Skin epidermis (tissue), 12 donors: Measurements from ENCODE around the gene GTPBP10.
"Not testable (repeated sequence)": the region's sequence is repeated elsewhere in the genome, so short reads cannot be mapped to it uniquely, and the experiment has no call there.

Experiments used
- H3K27ac ChIP-seq, 21 experiments: fragments of 200-600 bp; sonication (generic) in 11 of 21; one replicate each; pipeline ENCODE4 v1.5.0; 2020; ENCODE audit warnings: mild to moderate bottlenecking in 3 of 21, inconsistent platforms in 2 of 21, moderate library complexity in 2 of 21
- H3K4me3 ChIP-seq, 7 experiments: fragments of 200-600 bp; sonication (generic) in 2 of 7; one replicate each; pipeline ENCODE4 v1.5.0; 2020; ENCODE audit warnings: inconsistent platforms in 2 of 7, mild to moderate bottlenecking in 2 of 7, moderate library complexity in 1 of 7

Gene GTPBP10

DNA sequence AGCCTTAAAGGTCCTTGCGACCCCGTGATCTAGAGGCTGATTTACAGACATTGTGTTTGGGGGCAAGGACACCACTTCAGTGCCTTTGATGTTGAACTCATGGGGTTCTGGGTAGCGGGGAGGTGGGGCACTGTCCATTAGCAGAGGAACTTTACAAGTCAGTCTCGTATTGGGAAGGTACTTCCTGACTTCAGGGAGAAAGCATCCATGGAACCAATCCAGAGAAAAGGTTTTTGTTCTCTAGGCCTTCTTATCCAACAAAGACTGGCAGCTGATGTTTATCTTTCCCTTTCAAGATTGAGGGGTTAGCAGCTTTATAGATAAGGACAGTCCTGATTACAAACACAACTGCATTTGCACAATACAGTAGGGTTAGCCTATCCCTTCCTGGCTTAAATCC, 2.8 kb downstream of the GTPBP10 start:
- Histone ChIP-seq H3K4me3 (no peak overlapping the region), H3K27ac (no peak overlapping the region)

- not testable (repeated sequence) for H3K27ac ChIP-seq, H3K4me3 ChIP-seq
Measured at GRCh38 chr7:90350032-90350431, 3.5 kb downstream of the GTPBP10 start.

DNA sequence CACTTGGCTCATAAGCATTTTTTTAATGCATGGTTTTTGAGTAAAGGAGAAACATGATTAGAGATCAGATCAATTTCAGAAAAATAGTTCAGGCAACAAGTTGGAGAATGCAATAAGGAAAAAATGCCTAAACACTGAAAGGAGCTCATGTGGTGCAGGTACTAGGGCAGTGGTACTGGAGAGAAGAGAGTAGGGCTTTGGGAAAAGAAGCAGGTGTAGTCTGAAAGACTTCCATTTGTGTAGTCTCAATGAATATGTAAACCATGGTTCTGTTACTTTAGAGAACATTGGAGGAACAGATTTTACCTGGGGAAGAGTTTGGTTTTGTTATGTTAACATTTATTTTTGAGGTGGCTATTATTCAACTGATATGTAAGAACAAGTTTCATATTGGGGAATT, 5.5 kb downstream of the GTPBP10 start:
- Histone ChIP-seq H3K27ac (no peak overlapping the region), H3K4me3 (no peak overlapping the region)

GRCh38 chr7:90383422-90383821, 36.9 kb downstream of the GTPBP10 start:
- no peak overlapping the region for H3K27ac ChIP-seq
- no peak overlapping the region for H3K4me3 ChIP-seq

GRCh38 chr7:90383861-90384260, 37.3 kb downstream of the GTPBP10 start:
- H3K27ac ChIP-seq = no peak overlapping the region
- no peak overlapping the region for H3K4me3 ChIP-seq

DNA sequence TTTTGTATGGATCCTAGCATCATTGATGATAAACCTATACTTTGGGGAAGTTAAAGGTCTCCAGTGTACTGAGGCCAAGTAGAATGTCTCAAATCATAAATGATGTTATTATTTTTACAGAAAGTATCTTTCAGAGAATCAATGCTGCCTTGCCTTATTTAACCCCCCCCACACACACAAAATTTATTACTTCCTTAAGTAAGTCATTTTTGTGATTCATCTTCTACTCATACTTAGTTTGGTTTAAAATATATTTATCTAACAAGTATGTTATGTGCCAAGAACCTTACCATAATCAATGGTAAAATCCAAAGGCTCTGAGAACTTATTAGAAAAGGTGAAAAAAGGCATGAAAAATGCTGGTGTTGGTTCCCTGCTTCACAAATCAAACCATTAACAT, 37.9 kb downstream of the GTPBP10 start:
- no peak overlapping the region for H3K4me3 ChIP-seq
- H3K27ac ChIP-seq = no peak overlapping the region

- Histone ChIP-seq H3K27ac (no peak overlapping the region), H3K4me3 (no peak overlapping the region)
Measured at GRCh38 chr7:90387470-90388240, 41.1 kb downstream of the GTPBP10 start.

GRCh38 chr7:90390926-90391325, 44.4 kb downstream of the GTPBP10 start:
- Histone ChIP-seq H3K4me3 (no peak overlapping the region), H3K27ac (no peak overlapping the region)

DNA sequence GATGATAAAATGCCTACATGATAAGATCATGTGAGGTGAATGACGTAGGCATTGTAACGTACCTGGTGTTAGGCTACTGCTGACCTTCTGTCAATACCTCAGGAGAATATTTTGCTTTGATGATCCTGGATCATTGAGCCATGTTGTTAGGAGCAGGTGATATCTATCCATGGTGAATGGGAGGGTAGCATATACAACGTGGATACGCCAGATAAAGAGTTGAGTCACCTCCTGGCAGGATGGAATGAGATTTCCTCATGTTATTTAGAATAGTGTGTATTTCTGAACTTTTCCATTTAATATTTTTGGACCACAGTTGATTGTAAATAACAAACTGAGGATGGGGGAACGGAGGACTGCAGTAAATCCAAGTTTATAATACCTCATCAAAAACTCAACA, 45.0 kb downstream of the GTPBP10 start:
- Histone ChIP-seq H3K27ac (no peak overlapping the region), H3K4me3 (no peak overlapping the region)

DNA sequence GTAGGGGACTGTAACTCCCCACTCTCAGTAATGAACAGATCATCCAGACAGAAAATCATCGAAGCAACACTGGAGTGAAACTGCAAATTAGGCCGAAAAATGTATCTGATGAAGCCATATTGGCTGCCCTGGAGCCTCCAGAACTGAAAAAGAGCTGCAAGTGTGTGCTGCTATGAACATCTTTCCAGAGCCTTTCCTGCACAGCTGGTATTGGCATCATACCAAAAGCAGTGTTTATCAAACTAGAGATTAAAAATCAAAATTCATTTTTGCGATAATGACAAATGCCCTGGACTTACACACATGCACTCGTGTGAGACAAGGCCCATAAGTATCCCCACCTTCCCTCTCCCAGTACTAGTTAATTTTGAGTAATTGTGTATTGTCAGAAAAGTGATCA, 49.9 kb downstream of the GTPBP10 start:
- Histone ChIP-seq H3K27ac (no peak overlapping the region), H3K4me3 (no peak overlapping the region)

DNA sequence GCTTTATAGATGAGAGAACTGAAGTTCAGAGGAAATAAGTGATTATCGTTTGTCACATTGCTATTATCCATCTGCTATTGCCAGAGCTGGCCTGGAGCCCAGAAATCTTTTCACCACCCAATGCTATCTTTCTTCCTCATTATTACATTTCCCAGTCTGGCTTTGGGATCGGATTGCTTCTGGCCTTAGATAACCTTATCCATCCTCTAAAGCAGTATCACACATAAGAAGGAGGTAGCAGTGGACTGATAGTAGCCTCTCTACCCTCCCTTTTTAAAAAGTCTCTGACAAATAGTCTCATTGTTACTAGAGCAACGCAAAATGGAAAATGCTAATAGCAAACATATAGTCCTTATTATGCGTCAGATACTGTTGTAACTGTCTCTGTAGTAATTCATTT, 55.5 kb downstream of the GTPBP10 start:
- no peak overlapping the region for H3K4me3 ChIP-seq
- H3K27ac ChIP-seq = peak overlapping the region in 2 of 21 experiments; percentile 12 to 83

GRCh38 chr7:90402785-90403173, 56.3 kb downstream of the GTPBP10 start:
- H3K4me3 ChIP-seq = peak overlapping the region; percentile 55 to 72 (median 59)
- H3K27ac ChIP-seq = peak overlapping the region in 17 of 21 experiments; percentile 66 to 90 (median 83)

DNA sequence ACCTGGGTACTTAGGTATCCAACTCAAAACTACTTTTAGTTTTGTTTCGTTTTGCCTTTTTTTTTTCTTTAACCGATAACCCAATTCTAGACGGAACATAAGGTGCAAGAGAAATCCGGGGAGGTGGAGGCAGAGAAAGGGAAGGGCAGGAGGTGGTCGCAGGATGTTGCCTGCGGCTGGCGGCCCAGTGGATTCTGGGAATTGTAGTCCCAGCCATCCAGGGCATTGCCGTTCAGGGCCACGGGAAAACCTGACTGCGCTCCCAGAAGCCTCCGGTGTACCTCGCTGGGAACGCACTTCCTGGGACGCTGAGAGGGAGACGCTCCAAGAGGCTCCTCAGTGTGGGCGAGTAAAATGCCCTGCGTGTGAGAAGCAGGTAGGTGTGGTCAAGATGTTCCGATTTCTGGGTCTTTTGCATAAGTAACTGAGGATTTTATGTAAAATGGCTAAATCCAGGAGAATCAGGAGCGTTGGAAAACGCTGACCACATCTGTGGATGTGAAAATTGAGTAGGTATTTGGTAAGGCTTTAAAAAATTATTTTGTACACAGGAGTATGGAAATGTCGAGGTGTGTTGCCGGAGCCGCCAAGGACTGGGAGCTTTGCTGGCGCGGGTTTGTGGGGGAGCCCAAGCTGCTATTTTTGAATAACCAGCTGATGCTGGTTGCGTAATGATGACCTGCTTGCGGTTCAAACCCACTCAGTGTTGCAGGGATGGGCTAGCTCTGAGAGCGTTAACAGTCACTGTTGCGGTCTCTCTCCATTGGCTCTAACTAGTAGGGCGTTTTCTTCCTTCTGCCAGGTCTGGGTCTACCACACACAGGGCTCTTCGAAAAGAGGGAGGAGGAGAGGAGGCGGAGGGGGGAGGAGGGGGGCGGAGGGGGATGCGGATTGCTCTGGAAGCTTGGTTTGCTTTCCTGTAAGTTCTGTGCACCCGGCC, 56.9 kb downstream of the GTPBP10 start, which contains the start of gene CLDN12:
Gene CLDN12 (plus strand): TSS at position 288 of the 940 bp plus-strand sequence. CDS start 9,216 bp downstream, outside the sequence.
- Histone ChIP-seq H3K27ac (peak within 1 kb of the TSS in 20 of 21 experiments; percentile 2 to 90 (median 80)), H3K4me3 (peak within 1 kb of the TSS; percentile 55 to 72 (median 59))

DNA sequence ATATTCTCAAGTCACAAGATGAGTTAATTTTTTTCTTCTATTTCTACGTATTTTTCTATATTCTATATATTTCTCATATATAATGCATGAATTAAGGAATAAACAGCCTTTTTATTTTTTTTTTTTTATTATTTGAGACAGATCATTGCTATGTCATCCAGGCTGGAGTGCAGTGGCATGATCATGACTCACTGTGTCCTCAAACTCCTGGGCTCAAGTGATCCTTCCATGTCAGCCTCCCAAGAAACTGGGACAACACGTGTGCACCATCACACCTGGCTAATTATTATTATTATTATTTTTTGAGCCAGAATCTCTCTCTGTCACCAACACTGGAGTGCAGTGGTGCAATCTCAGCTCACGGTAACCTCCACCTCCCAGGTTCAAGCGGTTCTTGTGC, 58.3 kb downstream of the GTPBP10 start:
- Histone ChIP-seq H3K4me3 (no peak overlapping the region), H3K27ac (peak overlapping the region in 5 of 21 experiments; percentile 13 to 85 (median 68))

DNA sequence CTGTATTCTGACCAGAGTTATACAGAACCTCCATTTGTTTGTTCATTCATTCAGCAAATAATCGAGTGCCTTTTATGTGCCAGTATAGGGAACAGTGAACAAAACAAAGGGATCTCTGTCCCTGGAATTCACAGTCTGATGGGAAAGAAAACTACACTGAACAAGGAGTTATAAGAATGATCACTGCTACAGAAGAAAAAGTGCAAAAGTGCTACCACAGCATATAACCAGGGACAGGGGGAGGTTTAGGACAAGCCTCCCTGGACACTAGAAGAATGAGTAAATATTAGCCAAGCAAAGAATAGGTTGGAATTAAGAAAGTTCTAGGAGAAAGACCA, 60.9 kb downstream of the GTPBP10 start:
- H3K27ac ChIP-seq = peak overlapping the region in 1 of 21 experiments; percentile 14
- H3K4me3 ChIP-seq = no peak overlapping the region

DNA sequence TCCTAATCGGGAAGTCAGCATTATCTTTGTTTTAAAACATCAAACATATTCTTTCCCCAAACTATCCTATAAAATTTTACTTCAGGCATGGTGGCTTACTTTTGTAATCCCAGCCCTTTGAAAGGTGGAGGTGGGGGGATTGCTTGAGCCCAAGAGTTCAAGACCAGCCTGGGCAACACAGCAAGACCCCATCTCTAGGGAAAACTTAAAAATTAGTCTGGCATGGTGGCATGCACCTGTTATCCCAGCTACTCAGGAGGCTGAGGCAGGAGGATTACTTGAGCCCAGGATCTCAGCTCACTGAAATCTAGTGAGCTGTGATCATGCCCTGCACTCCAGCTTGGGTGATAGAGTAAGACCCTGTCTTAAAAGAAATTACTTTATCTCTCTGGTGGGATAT, 61.6 kb downstream of the GTPBP10 start:
- H3K27ac ChIP-seq = no peak overlapping the region

DNA sequence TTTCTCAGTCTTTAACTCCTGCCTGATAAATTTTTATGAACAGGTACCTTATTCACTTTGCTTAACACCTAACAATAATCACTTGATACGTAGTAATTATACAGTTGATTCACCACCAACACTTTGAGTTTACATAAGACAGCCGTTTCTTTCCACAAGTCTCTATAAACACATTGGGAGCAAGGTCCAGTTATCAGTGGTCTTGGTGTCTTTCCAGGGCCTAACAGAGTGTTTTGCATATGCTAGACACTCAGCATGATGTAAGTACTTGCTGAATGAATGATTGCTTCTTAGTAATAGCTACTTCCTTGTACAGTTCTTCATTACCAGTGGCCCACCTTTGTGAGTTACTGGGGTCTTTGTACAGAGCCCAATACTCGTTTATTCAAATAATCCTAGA, 63.2 kb downstream of the GTPBP10 start:
- Histone ChIP-seq H3K27ac (peak overlapping the region in 1 of 21 experiments; percentile 7), H3K4me3 (no peak overlapping the region)

More for the DNA sequence above, 61.6 kb downstream of the GTPBP10 start:
- H3K4me3 ChIP-seq = no peak overlapping the region

DNA sequence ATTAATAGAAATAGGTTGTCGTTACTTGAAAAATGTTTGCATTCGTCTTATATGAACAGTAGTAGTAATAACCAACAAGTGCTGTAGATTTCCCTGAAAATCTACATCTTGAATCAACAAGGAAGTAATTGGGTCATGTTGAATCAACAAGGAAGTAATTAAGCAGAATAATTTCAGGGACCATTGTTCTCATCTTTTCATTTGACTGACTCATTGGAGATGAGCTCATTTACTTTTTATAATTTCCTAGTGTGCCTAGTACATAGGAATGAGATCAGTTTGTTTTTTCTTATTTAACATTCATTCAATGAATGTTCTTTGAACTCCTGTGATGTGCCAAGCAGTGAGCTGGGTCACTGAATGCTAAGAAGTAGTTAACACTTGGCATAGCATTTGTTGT, 65.0 kb downstream of the GTPBP10 start:
- H3K4me3 ChIP-seq = no peak overlapping the region
- H3K27ac ChIP-seq = peak overlapping the region in 1 of 21 experiments; percentile 17

GRCh38 chr7:90412458-90413184, 66.1 kb downstream of the GTPBP10 start:
- H3K27ac ChIP-seq = no peak overlapping the region
- no peak overlapping the region for H3K4me3 ChIP-seq

- no peak overlapping the region for H3K27ac ChIP-seq
Measured at GRCh38 chr7:90413185-90413528, 66.6 kb downstream of the GTPBP10 start.

More at GRCh38 chr7:90413185-90413528, 66.6 kb downstream of the GTPBP10 start:
- H3K4me3 ChIP-seq = no peak overlapping the region
